K562 (cell line): ENCODE results near the gene XIRP2. TPM values are rescaled to one million over a fixed set of nuclear protein-coding genes. Genes with fewer than 3 reads are reported as not detected.
A peak's percentile ranks its signal among the peaks of the same experiment; 100 is the strongest.

ENCODE experiments used
- BRF1 ChIP-seq: IDR thresholded peaks from 3 replicates; pipeline ENCODE4 v1.6.1; 2011; ENCODE audit warnings: borderline replicate concordance, mild to moderate bottlenecking; ENCODE audit not compliant: insufficient read length; ENCODE audit errors: extremely low read depth
- C11orf30 ChIP-seq: fragments of 450-650 bp; IDR thresholded peaks from 2 replicates; pipeline ENCODE4 v1.6.1; 2016; ENCODE audit warnings: low read depth, mild to moderate bottlenecking
- CREB3 ChIP-seq: fragments of 450-650 bp; conservative IDR thresholded peaks from 2 replicates; pipeline ENCODE4 v1.6.1; 2016; ENCODE audit warnings: missing genetic modification characterization, low read depth, mild to moderate bottlenecking, missing compliant biosample characterization, moderate library complexity
- DIDO1 ChIP-seq: fragments of 450-650 bp; IDR thresholded peaks from 2 replicates; pipeline ENCODE4 v1.6.1; 2016; ENCODE audit warnings: low read depth, missing biosample characterization, missing genetic modification characterization
- HNRNPLL ChIP-seq: fragments of 200-400 bp; formaldehyde crosslinking; IDR thresholded peaks from 2 replicates; pipeline ENCODE4 v1.6.1; 2017; ENCODE audit warnings: low read length, low read depth, mild to moderate bottlenecking; ENCODE audit not compliant: poor library complexity, severe bottlenecking
- KAT2B ChIP-seq: IDR thresholded peaks from one replicate; pipeline ENCODE4 v1.6.1; 2012; ENCODE audit warnings: low read depth, mild to moderate bottlenecking, control low read depth, inconsistent platforms, low read length, moderate library complexity
- MEF2A ChIP-seq: IDR thresholded peaks from 2 replicates; pipeline ENCODE4 v1.6.1; 2011; ENCODE audit warnings: low read depth, mild to moderate bottlenecking, low read length, moderate library complexity; ENCODE audit not compliant: control insufficient read depth
- REST ChIP-seq, 2 experiments: fragments of 450-650 bp; formaldehyde crosslinking in 1 of 2; IDR thresholded peaks; 2 replicates each; pipeline versions ENCODE4 v1.4.0 to v1.6.1; 2014 to 2020; ENCODE audit warnings: mild to moderate bottlenecking in 2 of 2, borderline replicate concordance in 1 of 2, low read depth in 1 of 2
- SAFB2 ChIP-seq: fragments of 200-400 bp; formaldehyde crosslinking; IDR thresholded peaks from 2 replicates; pipeline ENCODE4 v1.6.1; 2018; ENCODE audit warnings: borderline replicate concordance, low read length, low read depth, moderate library complexity; ENCODE audit not compliant: severe bottlenecking
- TFE3 ChIP-seq: fragments of 450-650 bp; formaldehyde crosslinking; IDR thresholded peaks from 2 replicates; pipeline ENCODE4 v1.4.0; 2020; ENCODE audit warnings: mild to moderate bottlenecking, mixed read lengths
- THAP7 ChIP-seq: fragments of 250-450 bp; sonication (Bioruptor Pico); IDR thresholded peaks from 2 replicates; pipeline ENCODE4 v1.5.0; 2021
- ZBTB17 ChIP-seq: fragments of 450-650 bp; formaldehyde crosslinking; IDR thresholded peaks from 2 replicates; pipeline ENCODE4 v1.4.0; 2020; ENCODE audit warnings: mild to moderate bottlenecking
- ZNF57 ChIP-seq: fragments of 450-650 bp; formaldehyde crosslinking; IDR thresholded peaks from 2 replicates; pipeline ENCODE4 v1.4.0; 2020; ENCODE audit warnings: mild to moderate bottlenecking, moderate library complexity
- ZNF695 ChIP-seq: fragments of 450-650 bp; formaldehyde crosslinking; IDR thresholded peaks from 2 replicates; pipeline ENCODE4 v1.4.0; 2020; ENCODE audit warnings: mild to moderate bottlenecking, moderate library complexity
- polyA plus RNA-seq, 8 experiments: library from polyadenylated mRNA; depleted of rRNA in 4 of 8; stranded (reverse) in 5 of 8; unstranded in 3 of 8; fragments of >200 nt; fragmentation: Nextera tagmentation in 2 of 8; fragmentation: Illumina TruSeq in 1 of 8; extraction: Ambion mirVana in 2 of 8; extraction: Trizol in 1 of 8; gene quantifications; 2 replicates each; pipeline versions ENCODE4 v1.2.1 to v1.2.3, GENCODE V29; 2011 to 2014; ENCODE audit warnings: inconsistent platforms in 1 of 8, missing spikeins in 1 of 8
- total RNA-seq, 7 experiments: library from RNA; depleted of rRNA in 6 of 7; stranded (reverse); fragments of >200 nt in 6 of 7; fragmentation: Illumina TruSeq in 2 of 7; extraction: Trizol in 2 of 7; gene quantifications; 2 replicates each; pipeline versions ENCODE4 v1.2.1 to v1.2.3, GENCODE V29; 2011 to 2021; ENCODE audit warnings: low replicate concordance in 1 of 7
- TF ChIP-seq, protein P1 (sequence below): fragments of 250-450 bp; sonication (Bioruptor Pico); IDR thresholded peaks from 2 replicates; pipeline ENCODE4 v1.5.0; 2020; ENCODE audit warnings: mild to moderate bottlenecking

XIRP2 gene
- total and polyA plus RNA-seq, 9 of the 15 experiments (the other 6 are each of a cell fraction or from before 2014, with no cell fraction given), result 0.04 to 0.10 (median 0.04) TPM; not detected in 2

- TF ChIP-seq, protein P1, sequence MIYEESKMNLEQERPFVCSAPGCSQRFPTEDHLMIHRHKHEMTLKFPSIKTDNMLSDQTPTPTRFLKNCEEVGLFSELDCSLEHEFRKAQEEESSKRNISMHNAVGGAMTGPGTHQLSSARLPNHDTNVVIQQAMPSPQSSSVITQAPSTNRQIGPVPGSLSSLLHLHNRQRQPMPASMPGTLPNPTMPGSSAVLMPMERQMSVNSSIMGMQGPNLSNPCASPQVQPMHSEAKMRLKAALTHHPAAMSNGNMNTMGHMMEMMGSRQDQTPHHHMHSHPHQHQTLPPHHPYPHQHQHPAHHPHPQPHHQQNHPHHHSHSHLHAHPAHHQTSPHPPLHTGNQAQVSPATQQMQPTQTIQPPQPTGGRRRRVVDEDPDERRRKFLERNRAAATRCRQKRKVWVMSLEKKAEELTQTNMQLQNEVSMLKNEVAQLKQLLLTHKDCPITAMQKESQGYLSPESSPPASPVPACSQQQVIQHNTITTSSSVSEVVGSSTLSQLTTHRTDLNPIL (CRISPR knock-in tag), result no peak
- TF ChIP-seq TFE3 (CRISPR knock-in tag), result no peak
- TF ChIP-seq REST (IDR thresholded peaks at IDR 0.05; ENCODE audit: borderline replicate concordance), result no peak
- TF ChIP-seq REST (CRISPR knock-in tag; IDR thresholded peaks at IDR 0.05; ENCODE audit: low read depth), result no peak
- peak; percentile 39; the same call in 1 of the 2 replicates for TF ChIP-seq C11orf30
- TF ChIP-seq DIDO1 (tag), result no peak
- TF ChIP-seq SAFB2, result no peak
- no peak for TF ChIP-seq THAP7 (CRISPR knock-in tag)
- TF ChIP-seq MEF2A, result no peak
- no peak for TF ChIP-seq ZBTB17 (CRISPR knock-in tag)
- TF ChIP-seq BRF1, result no peak
- TF ChIP-seq HNRNPLL, result no peak
- TF ChIP-seq CREB3 (tag), result no peak
- TF ChIP-seq ZNF695 (CRISPR knock-in tag), result no peak
- TF ChIP-seq ZNF57 (CRISPR knock-in tag), result no peak
- no peak for TF ChIP-seq KAT2B
Observed at GRCh38 chr2:167182403-167182802, 294.1 kb downstream of the XIRP2 start (continued).
